Suprapubic skin (tissue), 4 donors: ENCODE data around the gene DDAH2. TPM values are rescaled to one million over a fixed set of nuclear protein-coding genes. Genes with fewer than 3 reads are reported as not detected.

ENCODE experiments used
- DNase-seq, 2 donors: peaks; one replicate each; pipeline ENCODE4 v3.0.0-alpha.2; 2019; ENCODE audit warnings: low spot score in 2 of 2
- H3K27ac ChIP-seq: fragments of 200-600 bp; sonication (generic); one replicate; pipeline ENCODE4 v1.5.1; 2019
- H3K27me3 ChIP-seq: fragments of 200-600 bp; sonication (generic); one replicate; pipeline ENCODE4 v1.5.1; 2019
- H3K36me3 ChIP-seq: fragments of 200-600 bp; sonication (generic); one replicate; pipeline ENCODE4 v1.5.1; 2019
- H3K4me1 ChIP-seq: fragments of 200-600 bp; sonication (generic); one replicate; pipeline ENCODE4 v1.5.1; 2019
- H3K4me3 ChIP-seq: fragments of 200-600 bp; sonication (generic); one replicate; pipeline ENCODE4 v1.5.1; 2019; ENCODE audit warnings: mild to moderate bottlenecking
- H3K9me3 ChIP-seq: fragments of 200-600 bp; sonication (generic); one replicate; pipeline ENCODE4 v1.5.1; 2019
- CTCF ChIP-seq, 2 donors: fragments of 200-600 bp in 1 of 2; fragments of 450-650 bp in 1 of 2; sonication (generic) in 1 of 2; IDR thresholded peaks; one replicate each; pipeline ENCODE4 v1.5.1; 2016 to 2019; ENCODE audit warnings: antibody characterized with exemption in 2 of 2, mild to moderate bottlenecking in 1 of 2, moderate library complexity in 1 of 2
- EP300 ChIP-seq: sonication (generic); formaldehyde crosslinking; IDR thresholded peaks from one replicate; pipeline ENCODE4 v1.6.1; 2017; ENCODE audit warnings: antibody characterized with exemption
- POLR2A ChIP-seq, 2 donors: fragments of 450-650 bp; IDR thresholded peaks; one replicate each; pipeline ENCODE4 v1.6.1; 2017; ENCODE audit warnings: antibody characterized with exemption in 2 of 2, mild to moderate bottlenecking in 2 of 2, moderate library complexity in 2 of 2
- POLR2AphosphoS5 ChIP-seq, 3 donors: sonication (generic); formaldehyde crosslinking; IDR thresholded peaks; one replicate each; pipeline ENCODE4 v1.6.1; 2017; ENCODE audit warnings: antibody characterized with exemption in 3 of 3
- WGBS: methylation state at CpG from one replicate; pipeline ENCODE4 v1.1.5; 2018; 5-methylcytosine and 5-hydroxymethylcytosine counted together
- total RNA-seq, 4 donors: library from RNA; depleted of rRNA; stranded (reverse); fragments of >200 nt; gene quantifications; one replicate each; pipeline ENCODE4 v1.1.0, GENCODE V29; 2016

The DDAH2 gene
- total RNA-seq, 4 donors from 2014 or later, result 66.8 to 84.2 (median 68.3) TPM

- no peak overlapping the region for H3K27ac ChIP-seq
- DNase-seq, result no peak
- H3K27me3 ChIP-seq, result no peaks in the 10 kb centered on the region
- no peak overlapping the region for H3K4me3 ChIP-seq
- H3K9me3 ChIP-seq, result no peaks in the 10 kb centered on the region
- 79% methylated on average over 10 of the region's 10 CpGs for WGBS
- TF ChIP-seq POLR2AphosphoS5 (IDR thresholded peaks at IDR 0.05) (no peak), EP300 (no peak), POLR2A (IDR thresholded peaks at IDR 0.05) (no peak), CTCF (IDR thresholded peaks at IDR 0.05) (no peak)
- H3K36me3 ChIP-seq, result no peaks in the 10 kb centered on the region
- peaks cover 28% of the 10 kb centered on the region for H3K4me1 ChIP-seq
Observed at GRCh38 chr6:31707701-31708100, 21.4 kb downstream of the DDAH2 start.

GRCh38 chr6:31706599-31706998 is 22.5 kb downstream of the DDAH2 start, which contains the start of gene LY6G6F:
Gene LY6G6F (plus strand): TSS chr6:31706866. CDS start chr6:31706907, 41 bp downstream.
- Histone ChIP-seq H3K27me3 (no peaks in the 10 kb centered on the region), H3K36me3 (no peaks in the 10 kb centered on the region), H3K4me1 (peaks cover 23% of the 10 kb centered on the region), H3K27ac (no peak within 1 kb of the TSS), H3K9me3 (no peaks in the 10 kb centered on the region), H3K4me3 (no peak within 1 kb of the TSS)
- TF ChIP-seq POLR2A (IDR thresholded peaks at IDR 0.05), result no peak
- no peak for TF ChIP-seq CTCF (IDR thresholded peaks at IDR 0.05)
- TF ChIP-seq POLR2AphosphoS5 (IDR thresholded peaks at IDR 0.05), result no peak
- TF ChIP-seq EP300, result no peak
- WGBS, result 56% methylated on average over 3 of the region's 3 CpGs
- DNase-seq, result no peak

GRCh38 chr6:31705931-31706330 is 23.2 kb downstream of the DDAH2 start:
- Histone ChIP-seq H3K36me3 (no peaks in the 10 kb centered on the region), H3K4me3 (no peak overlapping the region), H3K27me3 (no peaks in the 10 kb centered on the region), H3K9me3 (no peaks in the 10 kb centered on the region), H3K27ac (no peak overlapping the region), H3K4me1 (peaks cover 23% of the 10 kb centered on the region)
- TF ChIP-seq POLR2AphosphoS5 (IDR thresholded peaks at IDR 0.05) (no peak), CTCF (IDR thresholded peaks at IDR 0.05) (no peak), POLR2A (IDR thresholded peaks at IDR 0.05) (no peak), EP300 (no peak)
- WGBS, result 78% methylated on average over 6 of the region's 6 CpGs
- no peak for DNase-seq

- under 1% methylated on average over 54 of the region's 54 CpGs for WGBS
- Histone ChIP-seq H3K4me3 (peak within 1 kb of the TSS; percentile 69), H3K36me3 (peaks cover 11% of the 10 kb centered on the region), H3K9me3 (no peaks in the 10 kb centered on the region), H3K4me1 (peaks cover 20% of the 10 kb centered on the region), H3K27me3 (no peaks in the 10 kb centered on the region), H3K27ac (peak within 1 kb of the TSS; percentile 96)
- TF ChIP-seq CTCF (IDR thresholded peaks at IDR 0.05) (no peak), POLR2AphosphoS5 (IDR thresholded peaks at IDR 0.05) (peak in 2 of 3 donors; percentile 91 to 94), POLR2A (IDR thresholded peaks at IDR 0.05) (peak; percentile 88 to 97), EP300 (no peak)
- DNase-seq, result peak; percentile 99 to 100
Observed at GRCh38 chr6:31702819-31703716, 26.0 kb downstream of the DDAH2 start, which contains the start of gene ABHD16A. Gene ABHD16A (minus strand): TSS chr6:31703324. CDS start chr6:31703281, 43 bp downstream.

GRCh38 chr6:31702405-31702818 is 26.7 kb downstream of the DDAH2 start:
- Histone ChIP-seq H3K4me3 (peak overlapping the region; percentile 69), H3K9me3 (no peaks in the 10 kb centered on the region), H3K4me1 (peaks cover 20% of the 10 kb centered on the region), H3K27me3 (no peaks in the 10 kb centered on the region), H3K36me3 (peaks cover 15% of the 10 kb centered on the region), H3K27ac (peak overlapping the region; percentile 96)
- no peak for TF ChIP-seq EP300
- TF ChIP-seq POLR2AphosphoS5 (IDR thresholded peaks at IDR 0.05), result no peak
- no peak for TF ChIP-seq CTCF (IDR thresholded peaks at IDR 0.05)
- TF ChIP-seq POLR2A (IDR thresholded peaks at IDR 0.05), result no peak
- DNase-seq, result no peak
- WGBS, result under 1% methylated on average over 10 of the region's 10 CpGs
